GM12878 (cell line): ENCODE results near the gene CUL9. TPM values are rescaled to one million over a fixed set of nuclear protein-coding genes. Genes with fewer than 3 reads are reported as not detected.
A peak's percentile ranks its signal among the peaks of the same experiment; 100 is the strongest.

Experiments used
- BRCA1 ChIP-seq: IDR thresholded peaks from 2 replicates; pipeline ENCODE4 v1.6.1; 2011; ENCODE audit warnings: low read depth, low read length, improper control_type of control experiment
- CHD2 ChIP-seq: IDR thresholded peaks from 2 replicates; pipeline ENCODE4 v1.6.1; 2011; ENCODE audit warnings: low read depth, low read length, improper control_type of control experiment, borderline replicate concordance
- MTA3 ChIP-seq: IDR thresholded peaks from 2 replicates; pipeline ENCODE4 v1.6.1; 2012; ENCODE audit warnings: low read length, inconsistent platforms, borderline replicate concordance
- MXI1 ChIP-seq: fragments of 150-350 bp; IDR thresholded peaks from 2 replicates; pipeline ENCODE4 v1.6.1; 2011; ENCODE audit warnings: low read depth, mild to moderate bottlenecking, inconsistent platforms, low read length, improper control_type of control experiment
- NFYB ChIP-seq: IDR thresholded peaks from 2 replicates; pipeline ENCODE4 v1.6.1; 2011; ENCODE audit warnings: low read depth, mild to moderate bottlenecking, low read length, improper control_type of control experiment, moderate library complexity; ENCODE audit not compliant: insufficient read depth
- SIX5 ChIP-seq: IDR thresholded peaks from 2 replicates; pipeline ENCODE4 v1.6.1; 2011; ENCODE audit warnings: mild to moderate bottlenecking, low read depth, low read length, moderate library complexity; ENCODE audit not compliant: severe bottlenecking
- SMC3 ChIP-seq: IDR thresholded peaks from 2 replicates; pipeline ENCODE4 v1.6.1; 2011; ENCODE audit warnings: low read length, improper control_type of control experiment, borderline replicate concordance
- SRF ChIP-seq, 2 experiments: IDR thresholded peaks; 2 replicates each; pipeline ENCODE4 v1.6.1; 2011; ENCODE audit warnings: low read depth in 2 of 2, low read length in 2 of 2, mild to moderate bottlenecking in 1 of 2, moderate library complexity in 1 of 2
- STAT1 ChIP-seq: fragments of 450-650 bp; conservative IDR thresholded peaks from 2 replicates; pipeline ENCODE4 v1.6.1; 2014; ENCODE audit warnings: antibody characterized with exemption, mild to moderate bottlenecking
- TCF3 ChIP-seq: IDR thresholded peaks from 2 replicates; pipeline ENCODE4 v1.6.1; 2012; ENCODE audit warnings: low read depth, mild to moderate bottlenecking, low read length, borderline replicate concordance; ENCODE audit not compliant: insufficient read depth
- ZNF274 ChIP-seq: IDR thresholded peaks from one replicate; pipeline ENCODE4 v1.8.0; 2011; ENCODE audit not compliant: insufficient read length, insufficient read depth
- polyA plus RNA-seq, 11 experiments: library from polyadenylated mRNA; depleted of rRNA in 4 of 11; unstranded in 6 of 11; stranded (reverse) in 5 of 11; fragments of >200 nt; fragmentation: Nextera tagmentation in 4 of 11; fragmentation: Illumina TruSeq in 1 of 11; extraction: Ambion mirVana in 4 of 11; extraction: Trizol in 1 of 11; gene quantifications; 1 replicate in 1 of 11; 2 replicates in 10 of 11; pipeline versions ENCODE4 v1.2.1 to v1.2.3, GENCODE V29; 2011 to 2016; ENCODE audit warnings: inconsistent platforms in 2 of 11, missing spikeins in 2 of 11, low read depth in 1 of 11
- total RNA-seq, 4 experiments: library from RNA; depleted of rRNA in 3 of 4; stranded (reverse); fragments of >200 nt in 3 of 4; fragmentation: Illumina TruSeq in 1 of 4; extraction: Trizol in 1 of 4; gene quantifications; 2 replicates each; pipeline versions ENCODE4 v1.2.1 to v1.2.3, GENCODE V29; 2013 to 2021
- TF ChIP-seq, protein P1 (sequence below): IDR thresholded peaks from 2 replicates; pipeline ENCODE4 v1.6.1; 2011; ENCODE audit warnings: mild to moderate bottlenecking, low read depth, low read length, moderate library complexity; ENCODE audit not compliant: insufficient replicate concordance
- TF ChIP-seq, protein P2 (sequence below): fragments of 450-650 bp; IDR thresholded peaks from 2 replicates; pipeline ENCODE4 v1.6.1; 2016; ENCODE audit warnings: mild to moderate bottlenecking

The CUL9 gene
- total and polyA plus RNA-seq, 10 of the 15 experiments (the other 5 are each of a cell fraction or from before 2014, with no cell fraction given) = 1.2 to 48.3 (median 17.2) TPM

DNA sequence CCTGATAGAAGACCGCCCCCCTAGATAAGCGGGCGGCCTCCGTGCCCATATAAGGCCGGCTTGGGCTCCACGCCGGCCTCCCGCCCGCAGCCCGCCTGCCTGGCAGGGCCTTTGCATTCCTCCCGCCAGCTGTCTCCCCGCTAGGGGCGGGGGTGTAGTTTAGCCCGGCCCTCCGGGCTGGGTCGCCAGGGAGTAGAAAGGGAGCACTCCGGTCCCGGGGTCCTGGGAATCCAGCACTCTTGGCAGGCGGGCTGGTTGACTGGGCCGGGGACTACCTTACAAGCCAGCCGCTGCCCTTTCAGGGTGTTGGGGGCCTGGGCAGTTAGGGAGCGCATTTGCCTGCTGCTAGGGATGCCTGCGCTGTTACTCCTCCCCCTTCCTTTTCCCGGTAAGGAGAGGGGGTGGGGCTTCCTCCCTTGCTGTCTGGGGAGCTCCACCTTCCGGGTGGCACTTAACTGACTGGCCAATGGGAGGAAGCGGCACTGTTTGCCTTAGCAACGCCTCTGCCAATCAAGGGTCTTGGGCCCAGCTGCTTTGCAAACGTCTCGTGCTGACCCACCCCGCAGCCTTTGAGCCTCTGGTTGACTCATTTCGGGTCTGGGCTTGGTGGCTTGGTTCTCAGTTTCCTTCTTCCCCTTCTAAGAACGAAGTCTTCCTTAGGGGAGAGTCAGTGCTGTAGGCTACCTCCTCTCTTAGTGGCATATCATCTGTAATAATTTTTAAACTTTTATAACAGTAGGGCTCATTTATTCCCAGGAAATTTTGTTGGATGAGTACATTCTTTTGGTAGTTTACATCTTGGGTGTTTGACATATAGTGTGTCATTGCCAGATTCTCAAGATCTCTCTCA is 7.5 kb upstream of the CUL9 start (continued):
- TF ChIP-seq CHD2 = peak; percentile 93
- TF ChIP-seq, protein P1, sequence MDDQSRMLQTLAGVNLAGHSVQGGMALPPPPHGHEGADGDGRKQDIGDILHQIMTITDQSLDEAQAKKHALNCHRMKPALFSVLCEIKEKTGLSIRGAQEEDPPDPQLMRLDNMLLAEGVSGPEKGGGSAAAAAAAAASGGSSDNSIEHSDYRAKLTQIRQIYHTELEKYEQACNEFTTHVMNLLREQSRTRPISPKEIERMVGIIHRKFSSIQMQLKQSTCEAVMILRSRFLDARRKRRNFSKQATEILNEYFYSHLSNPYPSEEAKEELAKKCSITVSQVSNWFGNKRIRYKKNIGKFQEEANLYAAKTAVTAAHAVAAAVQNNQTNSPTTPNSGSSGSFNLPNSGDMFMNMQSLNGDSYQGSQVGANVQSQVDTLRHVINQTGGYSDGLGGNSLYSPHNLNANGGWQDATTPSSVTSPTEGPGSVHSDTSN = peak; percentile 87
- TF ChIP-seq TCF3 = peak; percentile 76; the same call in 1 of the 2 replicates
- TF ChIP-seq MXI1 = peak; percentile 97
- no peak; the same call in 1 of the 2 replicates for TF ChIP-seq SMC3
- TF ChIP-seq, protein P2, sequence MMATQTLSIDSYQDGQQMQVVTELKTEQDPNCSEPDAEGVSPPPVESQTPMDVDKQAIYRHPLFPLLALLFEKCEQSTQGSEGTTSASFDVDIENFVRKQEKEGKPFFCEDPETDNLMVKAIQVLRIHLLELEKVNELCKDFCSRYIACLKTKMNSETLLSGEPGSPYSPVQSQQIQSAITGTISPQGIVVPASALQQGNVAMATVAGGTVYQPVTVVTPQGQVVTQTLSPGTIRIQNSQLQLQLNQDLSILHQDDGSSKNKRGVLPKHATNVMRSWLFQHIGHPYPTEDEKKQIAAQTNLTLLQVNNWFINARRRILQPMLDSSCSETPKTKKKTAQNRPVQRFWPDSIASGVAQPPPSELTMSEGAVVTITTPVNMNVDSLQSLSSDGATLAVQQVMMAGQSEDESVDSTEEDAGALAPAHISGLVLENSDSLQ = peak; percentile 97
- TF ChIP-seq SIX5 = peak; percentile 32
- TF ChIP-seq NFYB = peak; percentile 100
- no peak for TF ChIP-seq MTA3
- no peak for TF ChIP-seq BRCA1
- no peak for TF ChIP-seq ZNF274
- TF ChIP-seq SRF (IDR thresholded peaks at IDR 0.05; ENCODE audit: low read depth in 2 of 2, low read length in 2 of 2) = peak; percentile 94 to 98
- 0 out of 2 replicates have a peak, but pooled peaks have one; percentile 26 for TF ChIP-seq STAT1
